HEK293 (cell line): ENCODE results near the gene SEPTIN3.

ENCODE experiments used
- REPIN1 ChIP-seq: fragments of 450-650 bp; formaldehyde crosslinking; IDR thresholded peaks from 2 replicates; pipeline ENCODE4 v1.5.1; 2017; ENCODE audit warnings: missing biosample characterization, missing genetic modification characterization, low read depth
- SCRT2 ChIP-seq: fragments of 450-650 bp; formaldehyde crosslinking; IDR thresholded peaks from 2 replicates; pipeline ENCODE4 v1.5.1; 2016; ENCODE audit warnings: missing biosample characterization, missing genetic modification characterization
- ZBTB1 ChIP-seq: fragments of 450-650 bp; formaldehyde crosslinking; IDR thresholded peaks from 2 replicates; pipeline ENCODE4 v1.5.1; 2016; ENCODE audit warnings: missing biosample characterization, missing genetic modification characterization
- ZBTB7A ChIP-seq: fragments of 450-650 bp; formaldehyde crosslinking; IDR thresholded peaks from 2 replicates; pipeline ENCODE4 v1.5.1; 2016; ENCODE audit warnings: low read depth, missing biosample characterization, missing genetic modification characterization
- ZFHX2 ChIP-seq: fragments of 450-650 bp; formaldehyde crosslinking; conservative IDR thresholded peaks from 2 replicates; pipeline ENCODE4 v1.5.1; 2016; ENCODE audit warnings: missing biosample characterization, missing genetic modification characterization
- ZFP41 ChIP-seq: fragments of 450-650 bp; formaldehyde crosslinking; IDR thresholded peaks from 2 replicates; pipeline ENCODE4 v1.5.1; 2016; ENCODE audit warnings: missing biosample characterization, missing genetic modification characterization, borderline replicate concordance
- ZFP69B ChIP-seq: fragments of 450-650 bp; formaldehyde crosslinking; IDR thresholded peaks from 2 replicates; pipeline ENCODE4 v1.5.1; 2016; ENCODE audit warnings: missing biosample characterization, missing genetic modification characterization
- ZNF155 ChIP-seq: fragments of 450-650 bp; formaldehyde crosslinking; IDR thresholded peaks from 2 replicates; pipeline ENCODE4 v1.5.1; 2016; ENCODE audit warnings: missing biosample characterization, missing genetic modification characterization
- ZNF16 ChIP-seq: fragments of 450-650 bp; formaldehyde crosslinking; IDR thresholded peaks from 2 replicates; pipeline ENCODE4 v1.5.1; 2016; ENCODE audit warnings: low read depth, missing biosample characterization, missing genetic modification characterization
- ZNF169 ChIP-seq: fragments of 450-650 bp; formaldehyde crosslinking; IDR thresholded peaks from 2 replicates; pipeline ENCODE4 v1.5.1; 2016; ENCODE audit warnings: missing biosample characterization, missing genetic modification characterization
- ZNF202 ChIP-seq: fragments of 450-650 bp; formaldehyde crosslinking; IDR thresholded peaks from 2 replicates; pipeline ENCODE4 v1.5.1; 2016; ENCODE audit warnings: missing biosample characterization, missing genetic modification characterization, borderline replicate concordance
- ZNF266 ChIP-seq: fragments of 450-650 bp; formaldehyde crosslinking; IDR thresholded peaks from 2 replicates; pipeline ENCODE4 v1.5.1; 2016; ENCODE audit warnings: missing biosample characterization, missing genetic modification characterization, low read depth
- ZNF366 ChIP-seq: fragments of 450-650 bp; formaldehyde crosslinking; conservative IDR thresholded peaks from 2 replicates; pipeline ENCODE4 v1.5.1; 2016; ENCODE audit warnings: missing biosample characterization, missing genetic modification characterization
- ZNF404 ChIP-seq: fragments of 450-650 bp; formaldehyde crosslinking; IDR thresholded peaks from 2 replicates; pipeline ENCODE4 v1.5.1; 2017; ENCODE audit warnings: missing biosample characterization, missing genetic modification characterization
- ZNF426 ChIP-seq: fragments of 450-650 bp; formaldehyde crosslinking; IDR thresholded peaks from 2 replicates; pipeline ENCODE4 v1.5.1; 2017; ENCODE audit warnings: missing biosample characterization, missing genetic modification characterization, mild to moderate bottlenecking, inconsistent platforms, moderate library complexity
- ZNF433 ChIP-seq: fragments of 450-650 bp; formaldehyde crosslinking; IDR thresholded peaks from 2 replicates; pipeline ENCODE4 v1.5.1; 2016; ENCODE audit warnings: missing biosample characterization, missing genetic modification characterization, low read depth
- ZNF561 ChIP-seq: fragments of 450-650 bp; IDR thresholded peaks from 2 replicates; pipeline ENCODE4 v1.5.1; 2018; ENCODE audit warnings: missing biosample characterization, missing genetic modification characterization, borderline replicate concordance
- ZNF585B ChIP-seq: fragments of 450-650 bp; formaldehyde crosslinking; IDR thresholded peaks from 2 replicates; pipeline ENCODE4 v1.5.1; 2016; ENCODE audit warnings: missing biosample characterization, missing genetic modification characterization
- ZNF610 ChIP-seq: fragments of 450-650 bp; formaldehyde crosslinking; IDR thresholded peaks from 2 replicates; pipeline ENCODE4 v1.5.1; 2016; ENCODE audit warnings: missing biosample characterization, missing genetic modification characterization, borderline replicate concordance
- ZNF621 ChIP-seq: fragments of 450-650 bp; formaldehyde crosslinking; IDR thresholded peaks from 2 replicates; pipeline ENCODE4 v1.5.1; 2017; ENCODE audit warnings: missing biosample characterization, missing genetic modification characterization
- ZNF658 ChIP-seq: fragments of 450-650 bp; formaldehyde crosslinking; IDR thresholded peaks from 2 replicates; pipeline ENCODE4; 2016; ENCODE audit warnings: missing biosample characterization, missing genetic modification characterization
- ZNF701 ChIP-seq: fragments of 450-650 bp; formaldehyde crosslinking; IDR thresholded peaks from 2 replicates; pipeline ENCODE4 v1.5.1; 2016; ENCODE audit warnings: missing biosample characterization, missing genetic modification characterization
- ZNF791 ChIP-seq: fragments of 450-650 bp; formaldehyde crosslinking; IDR thresholded peaks from 2 replicates; pipeline ENCODE4 v1.5.1; 2016; ENCODE audit warnings: missing biosample characterization, missing genetic modification characterization
- ZNF792 ChIP-seq: fragments of 450-650 bp; formaldehyde crosslinking; IDR thresholded peaks from 2 replicates; pipeline ENCODE4 v1.5.1; 2016; ENCODE audit warnings: missing biosample characterization, missing genetic modification characterization
- ZSCAN23 ChIP-seq: fragments of 450-650 bp; formaldehyde crosslinking; IDR thresholded peaks from 2 replicates; pipeline ENCODE4 v1.5.1; 2016; ENCODE audit warnings: missing biosample characterization, missing genetic modification characterization
- TF ChIP-seq, protein P1 (sequence below): fragments of 450-650 bp; formaldehyde crosslinking; IDR thresholded peaks from 2 replicates; pipeline ENCODE4 v1.5.1; 2017; ENCODE audit warnings: missing biosample characterization, missing genetic modification characterization
- TF ChIP-seq, protein P2 (sequence below): fragments of 450-650 bp; formaldehyde crosslinking; IDR thresholded peaks from 2 replicates; pipeline ENCODE4 v1.5.1; 2016; ENCODE audit warnings: missing biosample characterization, missing genetic modification characterization, borderline replicate concordance
- TF ChIP-seq, protein P3 (sequence below): fragments of 450-650 bp; formaldehyde crosslinking; IDR thresholded peaks from 2 replicates; pipeline ENCODE4 v1.5.1; 2016; ENCODE audit warnings: missing biosample characterization, missing genetic modification characterization, low read depth
- TF ChIP-seq, protein P4 (sequence below): fragments of 450-650 bp; IDR thresholded peaks from 2 replicates; pipeline ENCODE4 v1.5.1; 2018; ENCODE audit warnings: missing biosample characterization, missing genetic modification characterization
- TF ChIP-seq, protein P5 (sequence below): fragments of 450-650 bp; formaldehyde crosslinking; IDR thresholded peaks from 2 replicates; pipeline ENCODE4 v1.5.1; 2016; ENCODE audit warnings: missing biosample characterization, missing genetic modification characterization

The SEPTIN3 gene

DNA sequence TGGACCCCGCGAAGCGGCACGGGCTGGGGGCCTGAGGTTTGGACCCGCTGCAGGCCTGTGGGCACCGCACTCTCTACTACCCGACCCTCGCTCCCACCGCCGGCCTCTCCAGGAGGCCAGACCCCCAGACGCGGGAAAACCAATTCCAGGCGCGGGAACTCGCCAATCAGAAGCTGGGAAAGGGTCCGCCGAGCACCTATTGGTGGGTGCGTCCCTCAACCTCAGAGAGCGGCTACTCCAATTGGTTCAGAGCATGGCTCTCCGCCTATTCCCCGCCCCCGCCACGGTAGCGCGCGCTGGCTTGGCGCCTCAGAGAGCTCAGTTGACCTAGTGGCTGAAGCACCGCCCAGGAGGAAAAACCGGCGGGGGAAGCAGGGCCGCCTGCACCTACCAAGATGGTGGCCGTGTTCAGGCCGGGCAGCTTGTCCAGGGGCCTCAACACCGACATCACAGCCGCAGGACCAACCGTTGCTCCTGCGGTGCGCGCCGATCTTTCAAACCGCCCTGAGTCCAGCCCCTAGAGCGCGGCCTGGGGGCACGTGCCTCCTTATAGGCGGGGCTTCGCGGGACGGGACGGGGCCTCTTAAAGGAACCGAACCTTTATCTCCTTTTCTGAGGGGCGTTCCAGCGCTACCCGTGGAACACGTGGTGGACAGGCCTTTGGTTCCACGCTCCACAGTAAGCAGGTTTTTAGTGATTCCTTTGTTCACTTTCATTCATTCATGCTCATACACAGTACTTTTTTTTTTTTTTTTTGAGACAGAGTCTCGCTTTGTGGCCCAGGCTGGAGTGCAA, 22.4 kb upstream of the SEPTIN3 start, which contains the start of gene CENPM (continued):
- no peak for TF ChIP-seq ZNF621 (tag by site-specific recombination)
- TF ChIP-seq ZNF433 (tag by site-specific recombination): no peak
- no peak for TF ChIP-seq ZNF792
- TF ChIP-seq ZNF266 (tag by site-specific recombination): no peak
- TF ChIP-seq ZNF16: no peak
- TF ChIP-seq, protein P1, sequence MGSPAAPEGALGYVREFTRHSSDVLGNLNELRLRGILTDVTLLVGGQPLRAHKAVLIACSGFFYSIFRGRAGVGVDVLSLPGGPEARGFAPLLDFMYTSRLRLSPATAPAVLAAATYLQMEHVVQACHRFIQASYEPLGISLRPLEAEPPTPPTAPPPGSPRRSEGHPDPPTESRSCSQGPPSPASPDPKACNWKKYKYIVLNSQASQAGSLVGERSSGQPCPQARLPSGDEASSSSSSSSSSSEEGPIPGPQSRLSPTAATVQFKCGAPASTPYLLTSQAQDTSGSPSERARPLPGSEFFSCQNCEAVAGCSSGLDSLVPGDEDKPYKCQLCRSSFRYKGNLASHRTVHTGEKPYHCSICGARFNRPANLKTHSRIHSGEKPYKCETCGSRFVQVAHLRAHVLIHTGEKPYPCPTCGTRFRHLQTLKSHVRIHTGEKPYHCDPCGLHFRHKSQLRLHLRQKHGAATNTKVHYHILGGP (tag by site-specific recombination): no peak
- no peak for TF ChIP-seq ZNF202
- TF ChIP-seq ZNF404: no peak
- TF ChIP-seq, protein P2, sequence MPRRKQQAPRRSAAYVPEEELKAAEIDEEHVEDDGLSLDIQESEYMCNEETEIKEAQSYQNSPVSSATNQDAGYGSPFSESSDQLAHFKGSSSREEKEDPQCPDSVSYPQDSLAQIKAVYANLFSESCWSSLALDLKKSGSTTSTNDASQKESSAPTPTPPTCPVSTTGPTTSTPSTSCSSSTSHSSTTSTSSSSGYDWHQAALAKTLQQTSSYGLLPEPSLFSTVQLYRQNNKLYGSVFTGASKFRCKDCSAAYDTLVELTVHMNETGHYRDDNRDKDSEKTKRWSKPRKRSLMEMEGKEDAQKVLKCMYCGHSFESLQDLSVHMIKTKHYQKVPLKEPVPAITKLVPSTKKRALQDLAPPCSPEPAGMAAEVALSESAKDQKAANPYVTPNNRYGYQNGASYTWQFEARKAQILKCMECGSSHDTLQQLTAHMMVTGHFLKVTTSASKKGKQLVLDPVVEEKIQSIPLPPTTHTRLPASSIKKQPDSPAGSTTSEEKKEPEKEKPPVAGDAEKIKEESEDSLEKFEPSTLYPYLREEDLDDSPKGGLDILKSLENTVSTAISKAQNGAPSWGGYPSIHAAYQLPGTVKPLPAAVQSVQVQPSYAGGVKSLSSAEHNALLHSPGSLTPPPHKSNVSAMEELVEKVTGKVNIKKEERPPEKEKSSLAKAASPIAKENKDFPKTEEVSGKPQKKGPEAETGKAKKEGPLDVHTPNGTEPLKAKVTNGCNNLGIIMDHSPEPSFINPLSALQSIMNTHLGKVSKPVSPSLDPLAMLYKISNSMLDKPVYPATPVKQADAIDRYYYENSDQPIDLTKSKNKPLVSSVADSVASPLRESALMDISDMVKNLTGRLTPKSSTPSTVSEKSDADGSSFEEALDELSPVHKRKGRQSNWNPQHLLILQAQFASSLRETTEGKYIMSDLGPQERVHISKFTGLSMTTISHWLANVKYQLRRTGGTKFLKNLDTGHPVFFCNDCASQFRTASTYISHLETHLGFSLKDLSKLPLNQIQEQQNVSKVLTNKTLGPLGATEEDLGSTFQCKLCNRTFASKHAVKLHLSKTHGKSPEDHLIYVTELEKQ (tag by site-specific recombination): no peak
- no peak for TF ChIP-seq ZBTB7A (tag by site-specific recombination)
- TF ChIP-seq, protein P3, sequence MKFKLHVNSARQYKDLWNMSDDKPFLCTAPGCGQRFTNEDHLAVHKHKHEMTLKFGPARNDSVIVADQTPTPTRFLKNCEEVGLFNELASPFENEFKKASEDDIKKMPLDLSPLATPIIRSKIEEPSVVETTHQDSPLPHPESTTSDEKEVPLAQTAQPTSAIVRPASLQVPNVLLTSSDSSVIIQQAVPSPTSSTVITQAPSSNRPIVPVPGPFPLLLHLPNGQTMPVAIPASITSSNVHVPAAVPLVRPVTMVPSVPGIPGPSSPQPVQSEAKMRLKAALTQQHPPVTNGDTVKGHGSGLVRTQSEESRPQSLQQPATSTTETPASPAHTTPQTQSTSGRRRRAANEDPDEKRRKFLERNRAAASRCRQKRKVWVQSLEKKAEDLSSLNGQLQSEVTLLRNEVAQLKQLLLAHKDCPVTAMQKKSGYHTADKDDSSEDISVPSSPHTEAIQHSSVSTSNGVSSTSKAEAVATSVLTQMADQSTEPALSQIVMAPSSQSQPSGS (tag by site-specific recombination): no peak
- TF ChIP-seq ZFP41 (tag by site-specific recombination): no peak
- no peak for TF ChIP-seq ZFP69B (tag by site-specific recombination)
- peak; percentile 63 for TF ChIP-seq ZFHX2
- TF ChIP-seq ZNF366 (tag by site-specific recombination): no peak
- TF ChIP-seq ZBTB1: no peak; the same call in 1 of the 2 replicates
- TF ChIP-seq ZNF561 (tag by site-specific recombination): no peak; the same call in 1 of the 2 replicates
- no peak for TF ChIP-seq ZSCAN23
- TF ChIP-seq, protein P4, sequence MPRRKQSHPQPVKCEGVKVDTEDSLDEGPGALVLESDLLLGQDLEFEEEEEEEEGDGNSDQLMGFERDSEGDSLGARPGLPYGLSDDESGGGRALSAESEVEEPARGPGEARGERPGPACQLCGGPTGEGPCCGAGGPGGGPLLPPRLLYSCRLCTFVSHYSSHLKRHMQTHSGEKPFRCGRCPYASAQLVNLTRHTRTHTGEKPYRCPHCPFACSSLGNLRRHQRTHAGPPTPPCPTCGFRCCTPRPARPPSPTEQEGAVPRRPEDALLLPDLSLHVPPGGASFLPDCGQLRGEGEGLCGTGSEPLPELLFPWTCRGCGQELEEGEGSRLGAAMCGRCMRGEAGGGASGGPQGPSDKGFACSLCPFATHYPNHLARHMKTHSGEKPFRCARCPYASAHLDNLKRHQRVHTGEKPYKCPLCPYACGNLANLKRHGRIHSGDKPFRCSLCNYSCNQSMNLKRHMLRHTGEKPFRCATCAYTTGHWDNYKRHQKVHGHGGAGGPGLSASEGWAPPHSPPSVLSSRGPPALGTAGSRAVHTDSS (tag by site-specific recombination): no peak
- no peak for TF ChIP-seq ZNF610 (tag by site-specific recombination)
- no peak for TF ChIP-seq ZNF585B (tag by site-specific recombination)
- TF ChIP-seq REPIN1 (tag by site-specific recombination): no peak
- TF ChIP-seq, protein P5, sequence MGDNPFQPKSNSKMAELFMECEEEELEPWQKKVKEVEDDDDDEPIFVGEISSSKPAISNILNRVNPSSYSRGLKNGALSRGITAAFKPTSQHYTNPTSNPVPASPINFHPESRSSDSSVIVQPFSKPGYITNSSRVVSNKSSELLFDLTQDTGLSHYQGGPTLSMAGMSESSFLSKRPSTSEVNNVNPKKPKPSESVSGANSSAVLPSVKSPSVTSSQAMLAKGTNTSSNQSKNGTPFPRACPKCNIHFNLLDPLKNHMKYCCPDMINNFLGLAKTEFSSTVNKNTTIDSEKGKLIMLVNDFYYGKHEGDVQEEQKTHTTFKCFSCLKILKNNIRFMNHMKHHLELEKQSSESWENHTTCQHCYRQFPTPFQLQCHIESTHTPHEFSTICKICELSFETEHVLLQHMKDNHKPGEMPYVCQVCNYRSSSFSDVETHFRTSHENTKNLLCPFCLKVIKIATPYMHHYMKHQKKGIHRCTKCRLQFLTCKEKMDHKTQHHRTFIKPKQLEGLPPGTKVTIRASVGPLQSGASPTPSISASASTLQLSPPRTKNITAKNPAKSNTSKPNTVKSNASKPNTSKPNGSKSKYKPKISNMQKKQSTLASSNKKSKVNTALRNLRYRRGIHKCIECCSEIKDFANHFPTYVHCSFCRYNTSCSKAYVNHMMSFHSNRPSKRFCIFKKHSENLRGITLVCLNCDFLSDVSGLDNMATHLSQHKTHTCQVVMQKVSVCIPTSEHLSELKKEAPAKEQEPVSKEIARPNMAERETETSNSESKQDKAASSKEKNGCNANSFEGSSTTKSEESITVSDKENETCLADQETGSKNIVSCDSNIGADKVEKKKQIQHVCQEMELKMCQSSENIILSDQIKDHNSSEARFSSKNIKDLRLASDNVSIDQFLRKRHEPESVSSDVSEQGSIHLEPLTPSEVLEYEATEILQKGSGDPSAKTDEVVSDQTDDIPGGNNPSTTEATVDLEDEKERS (tag by site-specific recombination): no peak
- no peak for TF ChIP-seq ZNF791 (tag by site-specific recombination)
- no peak for TF ChIP-seq SCRT2 (tag by site-specific recombination)
- TF ChIP-seq ZNF701: no peak
- TF ChIP-seq ZNF426 (tag by site-specific recombination): no peak
- TF ChIP-seq ZNF155 (tag by site-specific recombination): no peak
- TF ChIP-seq ZNF658 (tag by site-specific recombination): no peak
- TF ChIP-seq ZNF169 (tag by site-specific recombination): no peak
